Measurements from ENCODE around the gene PNKP. TPM values are rescaled to one million over a fixed set of nuclear protein-coding genes. Genes with fewer than 3 reads are reported as not detected.

PNKP gene
- total and polyA plus RNA-seq, 2 of the 8 experiments (the other 6 are each of a cell fraction or from before 2014, with no cell fraction given): 45.8 to 105 TPM

- TF ChIP-seq CHD7 (IDR thresholded peaks at IDR 0.05; ENCODE audit: insufficient replicate concordance, low read length): no peak
- TF ChIP-seq SIRT6 (IDR thresholded peaks at IDR 0.05; ENCODE audit: low read length): no peak
- no peak for TF ChIP-seq CTCF (IDR thresholded peaks at IDR 0.05; ENCODE audit: control extremely low read depth in 1 of 3, insufficient read depth in 1 of 3, low read depth in 1 of 3, low read length in 3 of 3)
- TF ChIP-seq JUN (IDR thresholded peaks at IDR 0.05; ENCODE audit: low read depth, low read length): no peak
- TF ChIP-seq CBX8 (IDR thresholded peaks at IDR 0.05; ENCODE audit: borderline replicate concordance, low read depth, low read length): no peak
- TF ChIP-seq USF2 (IDR thresholded peaks at IDR 0.05; ENCODE audit: low read length): no peak
- no peak; the same call in none of the 2 replicates for TF ChIP-seq POLR2AphosphoS5 (IDR thresholded peaks at IDR 0.05; ENCODE audit: low read depth, low read length)
- TF ChIP-seq FOSL1 (IDR thresholded peaks at IDR 0.05; ENCODE audit: insufficient read depth, low read depth, low read length): no peak
These were observed 12.1 kb downstream of the PNKP start (continued) for GRCh38 chr19:49855277-49855675.

All from H1 (cell line).